HG02884 (cell line): Measurements from ENCODE around the gene WDR18.

Experiments used
- ATAC-seq: cut with Tn5 transposase; IDR thresholded peaks from one replicate; pipeline ENCODE4 v1.9.1; 2021; ENCODE audit warnings: mild to moderate bottlenecking, moderate library complexity; ENCODE audit not compliant: unreplicated experiment

Gene WDR18

GRCh38 chr19:991174-991931 is 7.2 kb downstream of the WDR18 start:
- ATAC-seq: no peak

- ATAC-seq: no peak
Observed at GRCh38 chr19:991932-992669, 8.0 kb downstream of the WDR18 start.

- ATAC-seq: no peak
Observed at GRCh38 chr19:992670-993055, 8.5 kb downstream of the WDR18 start.

GRCh38 chr19:993361-993830 is 9.3 kb downstream of the WDR18 start:
- ATAC-seq: no peak

GRCh38 chr19:993831-994393 is 9.8 kb downstream of the WDR18 start:
- no peak for ATAC-seq

GRCh38 chr19:994516-994915 is 10.4 kb downstream of the WDR18 start:
- no peak for ATAC-seq

- ATAC-seq: no peak
Observed at GRCh38 chr19:995051-995827, 11.1 kb downstream of the WDR18 start.

- no peak for ATAC-seq
Observed at GRCh38 chr19:996051-996838, 12.1 kb downstream of the WDR18 start.

- no peak for ATAC-seq
Observed at GRCh38 chr19:998064-998463, 13.9 kb downstream of the WDR18 start.

GRCh38 chr19:999379-999719 is 15.2 kb downstream of the WDR18 start:
- ATAC-seq: no peak

GRCh38 chr19:1000095-1000494 is 15.9 kb downstream of the WDR18 start, which contains the start of gene GRIN3B:
GRIN3B (plus strand) TSS chr19:1000419; CDS start chr19:1000438, 19 bp downstream.
- no peak for ATAC-seq

- ATAC-seq: no peak
Observed at GRCh38 chr19:1000591-1001537, 16.7 kb downstream of the WDR18 start.

- ATAC-seq: no peak
Observed at GRCh38 chr19:1001538-1002166, 17.5 kb downstream of the WDR18 start.

- ATAC-seq: no peak
Observed at GRCh38 chr19:1002600-1002999, 18.5 kb downstream of the WDR18 start.

- no peak for ATAC-seq
Observed at GRCh38 chr19:1003283-1003682, 19.1 kb downstream of the WDR18 start.

- no peak for ATAC-seq
Observed at GRCh38 chr19:1004204-1004802, 20.2 kb downstream of the WDR18 start.

GRCh38 chr19:1004803-1005664 is 20.9 kb downstream of the WDR18 start:
- ATAC-seq: no peak
